ENCODE results near the gene MCHR1. TPM values are rescaled to one million over a fixed set of nuclear protein-coding genes. Genes with fewer than 3 reads are reported as not detected.
"Not testable (repeated sequence)": the region's sequence is repeated elsewhere in the genome, so short reads cannot be mapped to it uniquely, and the experiment has no call there.

Gene MCHR1
- total RNA-seq, 1 experiment from 2014 or later: not detected

- intact Hi-C loops (cut with micrococcal nuclease; ENCODE audit: unreplicated experiment): no loop called here
These were observed 25.9 kb upstream of the MCHR1 start for GRCh38 chr22:40653361-40653760.

GRCh38 chr22:40654522-40655167 lies 24.6 kb upstream of the MCHR1 start:
- TF ChIP-seq CTCF (IDR thresholded peaks at IDR 0.05; ENCODE audit: unreplicated experiment): no peak
- peak; percentile 23 for DNase-seq
- CTCF ChIA-PET: interaction anchor here (1.3 kb wide), 1 partner anchor 9 kb away, joined by 3 read pairs; no protein-coding TSS in a partner anchor
- Mint-ChIP-seq H3K4me3 (ENCODE audit: low read depth, unreplicated experiment) (no peak overlapping the region), H3K27me3 (ENCODE audit: unreplicated experiment) (no peaks in the 10 kb centered on the region), H3K36me3 (ENCODE audit: insufficient read depth, unreplicated experiment) (peaks cover 20% of the 10 kb centered on the region), H3K27ac (ENCODE audit: unreplicated experiment) (peak overlapping the region; percentile 35), H3K9me3 (ENCODE audit: low read depth, unreplicated experiment) (no peaks in the 10 kb centered on the region), H3K4me1 (ENCODE audit: low read depth, unreplicated experiment) (peaks cover 35% of the 10 kb centered on the region)
- no TSS peak for BruUV-seq (replicated peaks)
- intact Hi-C loops (cut with micrococcal nuclease; ENCODE audit: unreplicated experiment): no loop called here

More at GRCh38 chr22:40653361-40653760, 25.9 kb upstream of the MCHR1 start:
- Mint-ChIP-seq H3K27ac (ENCODE audit: unreplicated experiment) (peak overlapping the region; percentile 97), H3K36me3 (ENCODE audit: insufficient read depth, unreplicated experiment) (peaks cover 29% of the 10 kb centered on the region), H3K27me3 (ENCODE audit: unreplicated experiment) (no peaks in the 10 kb centered on the region), H3K4me3 (ENCODE audit: low read depth, unreplicated experiment) (peak overlapping the region; percentile 79), H3K4me1 (ENCODE audit: low read depth, unreplicated experiment) (peaks cover 35% of the 10 kb centered on the region), H3K9me3 (ENCODE audit: low read depth, unreplicated experiment) (no peaks in the 10 kb centered on the region)
- no peak for DNase-seq
- BruUV-seq (replicated peaks): no TSS peak
- no peak for TF ChIP-seq CTCF (IDR thresholded peaks at IDR 0.05; ENCODE audit: unreplicated experiment)
- CTCF ChIA-PET: interaction anchor here (0.7 kb wide), 1 partner anchor 270 kb away, joined by 3 read pairs; no protein-coding TSS in a partner anchor

GRCh38 chr22:40655941-40656340 lies 23.3 kb upstream of the MCHR1 start:
- intact Hi-C loops (cut with micrococcal nuclease; ENCODE audit: unreplicated experiment); DNase-seq; CTCF ChIA-PET; H3K27me3 Mint-ChIP-seq (ENCODE audit: unreplicated experiment); H3K9me3 Mint-ChIP-seq (ENCODE audit: low read depth, unreplicated experiment); H3K4me3 Mint-ChIP-seq (ENCODE audit: low read depth, unreplicated experiment); H3K27ac Mint-ChIP-seq (ENCODE audit: unreplicated experiment); BruUV-seq (replicated peaks): not testable (repeated sequence)
- Mint-ChIP-seq H3K36me3 (ENCODE audit: insufficient read depth, unreplicated experiment) (peaks cover 20% of the 10 kb centered on the region), H3K4me1 (ENCODE audit: low read depth, unreplicated experiment) (peaks cover 32% of the 10 kb centered on the region)

- H3K36me3 Mint-ChIP-seq (ENCODE audit: insufficient read depth, unreplicated experiment): peaks cover 17% of the 10 kb centered on the region
- H3K4me3 Mint-ChIP-seq (ENCODE audit: low read depth, unreplicated experiment); BruUV-seq (replicated peaks); CTCF ChIA-PET; H3K27me3 Mint-ChIP-seq (ENCODE audit: unreplicated experiment); H3K9me3 Mint-ChIP-seq (ENCODE audit: low read depth, unreplicated experiment); intact Hi-C loops (cut with micrococcal nuclease; ENCODE audit: unreplicated experiment); DNase-seq; H3K27ac Mint-ChIP-seq (ENCODE audit: unreplicated experiment): not testable (repeated sequence)
- H3K4me1 Mint-ChIP-seq (ENCODE audit: low read depth, unreplicated experiment): peaks cover 25% of the 10 kb centered on the region
These were observed 22.6 kb upstream of the MCHR1 start for GRCh38 chr22:40656651-40657050.

GRCh38 chr22:40659166-40659565 lies 20.1 kb upstream of the MCHR1 start:
- no TSS peak for BruUV-seq (replicated peaks)
- H3K27ac Mint-ChIP-seq (ENCODE audit: unreplicated experiment): no peak overlapping the region
- peaks cover 6% of the 10 kb centered on the region for H3K4me1 Mint-ChIP-seq (ENCODE audit: low read depth, unreplicated experiment)
- H3K4me3 Mint-ChIP-seq (ENCODE audit: low read depth, unreplicated experiment): no peak overlapping the region
- no peaks in the 10 kb centered on the region for H3K27me3 Mint-ChIP-seq (ENCODE audit: unreplicated experiment)
- H3K36me3 Mint-ChIP-seq (ENCODE audit: insufficient read depth, unreplicated experiment): no peaks in the 10 kb centered on the region
- CTCF ChIA-PET: no interaction called here
- no peak for TF ChIP-seq CTCF (IDR thresholded peaks at IDR 0.05; ENCODE audit: unreplicated experiment)
- intact Hi-C loops (cut with micrococcal nuclease; ENCODE audit: unreplicated experiment): no loop called here
- DNase-seq: no peak
- H3K9me3 Mint-ChIP-seq (ENCODE audit: low read depth, unreplicated experiment): no peaks in the 10 kb centered on the region

All from Calu3 (cell line).